Activated naive CD4-positive, alpha-beta T cell treated with anti-CD3 and anti-CD28 coated beads, Interleukin-2, amount 50 U/mL, for 72 hours (primary cell): Measurements from ENCODE around the gene NABP1. TPM values are rescaled to one million over a fixed set of nuclear protein-coding genes. Genes with fewer than 3 reads are reported as not detected.

Experiments
- ATAC-seq, 2 donors: fragments of 150-1000 bp; cut with Tn5 transposase; 2 replicates each; pipeline ENCODE4 v1.10.0; 2021; ENCODE audit warnings: mild to moderate bottlenecking in 2 of 2, moderate library complexity in 2 of 2
- DNase-seq, 2 donors: peaks; one replicate each; pipeline ENCODE4 v3.0.0; 2021 to 2022; ENCODE audit warnings: low spot score in 2 of 2
- H3K27ac Mint-ChIP-seq, 2 donors: one replicate each; pipeline ENCODE4 v1.8.0; 2022; ENCODE audit warnings: mild to moderate bottlenecking in 2 of 2, mixed read lengths in 2 of 2
- H3K36me3 Mint-ChIP-seq, 2 donors: one replicate each; pipeline ENCODE4 v1.8.0; 2022; ENCODE audit warnings: mixed read lengths in 2 of 2
- H3K9me3 Mint-ChIP-seq, 2 donors: one replicate each; pipeline ENCODE4 v1.8.0; 2022; ENCODE audit warnings: mixed read lengths in 2 of 2
- total RNA-seq, 2 donors: library from RNA; stranded (reverse); gene quantifications; one replicate each; pipeline ENCODE4 v1.2.3, GENCODE V29; 2022

The NABP1 gene
- 10 to 100 TPM; 53.7 to 59.7 TPM for total RNA-seq

GRCh38 chr2:191677646-191678436 lies at the start of gene NABP1:
Gene NABP1 (plus strand): TSS chr2:191678136. CDS start chr2:191678615, 479 bp downstream.
- peak within 1 kb of the TSS; percentile 100 for H3K27ac Mint-ChIP-seq
- H3K36me3 Mint-ChIP-seq = peaks cover 25 to 26% of the 10 kb centered on the region in 2 donors
- peak; percentile 98 for DNase-seq
- H3K9me3 Mint-ChIP-seq = peaks cover 0 to 4% of the 10 kb centered on the region in 2 donors
- ATAC-seq = peak; percentile 83 to 88

DNA sequence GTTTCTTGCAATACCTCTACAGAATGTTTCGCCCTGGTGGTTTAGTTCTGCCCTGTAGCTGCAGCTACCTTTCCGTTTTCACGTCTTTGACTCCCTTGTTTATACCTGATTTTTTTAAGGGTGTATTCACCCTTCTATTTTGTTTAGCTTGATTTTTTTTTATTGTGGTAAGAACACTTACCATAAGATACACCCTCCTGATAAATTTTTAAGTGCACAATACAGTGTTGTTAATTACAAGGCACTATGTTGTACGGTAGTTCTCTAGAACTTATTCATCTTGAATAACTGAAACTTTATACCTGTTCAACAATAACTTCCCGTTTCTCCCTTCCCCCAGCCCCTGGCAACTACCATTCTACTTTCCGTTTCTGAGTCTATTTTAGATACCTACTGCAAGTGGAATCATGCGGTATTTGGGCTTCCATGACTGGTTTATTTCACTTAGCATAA lies 48.9 kb upstream of the NABP1 start:
- Mint-ChIP-seq H3K36me3 (peaks cover 9 to 17% of the 10 kb centered on the region in 2 donors), H3K9me3 (peaks cover 8 to 11% of the 10 kb centered on the region in 2 donors), H3K27ac (peak overlapping the region in 1 of 2 donors; percentile 51)
- ATAC-seq (peak; percentile 24 to 33), DNase-seq (no peak)

- Mint-ChIP-seq H3K9me3 (peaks cover 0 to 4% of the 10 kb centered on the region in 2 donors), H3K36me3 (peaks cover 0 to 9% of the 10 kb centered on the region in 2 donors), H3K27ac (no peak overlapping the region)
- DNase-seq (no peak), ATAC-seq (no peak)
Observed at GRCh38 chr2:191629976-191630712, 47.8 kb upstream of the NABP1 start.

GRCh38 chr2:191631754-191632153 lies 46.2 kb upstream of the NABP1 start:
- ATAC-seq = no peak

GRCh38 chr2:191632426-191632825 lies 45.5 kb upstream of the NABP1 start:
- DNase-seq (no peak), ATAC-seq (no peak)
- Mint-ChIP-seq H3K9me3 (no peaks in the 10 kb centered on the region), H3K27ac (no peak overlapping the region), H3K36me3 (peaks cover 0 to 8% of the 10 kb centered on the region in 2 donors)

More at GRCh38 chr2:191631754-191632153, 46.2 kb upstream of the NABP1 start:
- no peak overlapping the region for H3K27ac Mint-ChIP-seq
- DNase-seq = no peak
- H3K9me3 Mint-ChIP-seq = no peaks in the 10 kb centered on the region
- H3K36me3 Mint-ChIP-seq = peaks cover 0 to 8% of the 10 kb centered on the region in 2 donors

DNA sequence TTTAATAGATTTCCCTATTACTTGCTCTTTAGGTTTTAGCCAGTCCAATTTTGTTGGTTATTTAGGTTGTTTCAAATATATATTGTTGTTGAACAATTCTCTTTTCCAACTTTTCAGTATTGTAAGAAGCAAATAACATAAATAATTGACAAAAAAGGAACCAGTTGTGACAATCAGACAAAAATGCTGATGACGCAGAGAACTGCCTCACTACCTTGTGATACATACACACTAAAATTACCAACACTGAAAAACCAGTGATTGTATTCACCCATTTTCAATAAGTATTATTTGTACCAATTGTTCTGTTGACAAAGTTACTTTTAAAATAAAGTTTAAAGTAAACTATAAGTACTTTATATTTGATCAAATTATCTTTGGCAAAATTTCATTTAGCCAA lies 43.1 kb upstream of the NABP1 start:
- DNase-seq = no peak
- H3K36me3 Mint-ChIP-seq = no peaks in the 10 kb centered on the region
- peak overlapping the region in 1 of 2 donors; percentile 63 for H3K27ac Mint-ChIP-seq
- no peaks in the 10 kb centered on the region for H3K9me3 Mint-ChIP-seq
- no peak for ATAC-seq

- DNase-seq (peak in 1 of 2 donors; percentile 35), ATAC-seq (peak; percentile 74 to 79)
- peak overlapping the region; percentile 63 to 88 for H3K27ac Mint-ChIP-seq
- no peaks in the 10 kb centered on the region for H3K36me3 Mint-ChIP-seq
- H3K9me3 Mint-ChIP-seq = no peaks in the 10 kb centered on the region
Observed at GRCh38 chr2:191635333-191636234, 42.4 kb upstream of the NABP1 start.

DNA sequence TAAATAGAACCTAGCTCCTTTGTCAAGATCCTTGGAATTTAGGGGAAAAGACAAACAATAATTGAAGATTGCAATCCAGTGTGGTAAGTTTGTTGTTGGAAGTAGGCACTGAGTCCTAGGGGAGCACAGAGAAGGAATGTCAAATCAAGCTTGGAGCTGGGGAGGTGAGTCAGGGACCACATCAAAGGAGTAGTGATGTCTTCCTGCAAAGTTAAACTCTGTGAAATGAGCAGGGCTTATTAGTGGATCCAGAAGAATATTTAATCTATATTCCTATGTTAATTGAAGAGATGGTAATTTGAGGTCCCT lies 41.7 kb upstream of the NABP1 start:
- no peaks in the 10 kb centered on the region for H3K36me3 Mint-ChIP-seq
- H3K9me3 Mint-ChIP-seq = no peaks in the 10 kb centered on the region
- peak in 1 of 2 donors; percentile 31 for ATAC-seq
- no peak for DNase-seq
- peak overlapping the region; percentile 22 to 63 for H3K27ac Mint-ChIP-seq

DNA sequence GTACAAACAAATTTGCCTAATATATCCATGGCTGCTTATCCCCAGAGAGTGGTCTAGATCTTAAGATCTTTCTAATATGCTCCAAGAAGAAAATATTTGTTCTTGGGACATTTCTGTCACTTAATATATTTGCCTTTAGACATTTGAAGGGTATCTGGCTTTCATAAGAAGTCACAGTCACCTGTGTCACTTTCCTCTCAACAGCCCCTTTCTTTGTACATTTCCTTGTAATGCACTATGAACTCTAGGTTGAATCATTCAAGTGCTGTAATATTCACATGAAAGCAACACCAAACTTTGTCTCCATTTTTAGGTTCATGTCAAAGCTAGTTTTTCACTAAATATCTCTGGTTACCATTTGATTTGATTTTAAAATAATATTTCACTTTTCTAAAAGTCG lies 41.4 kb upstream of the NABP1 start:
- Mint-ChIP-seq H3K9me3 (no peaks in the 10 kb centered on the region), H3K27ac (peak overlapping the region; percentile 84 to 97), H3K36me3 (no peaks in the 10 kb centered on the region)
- DNase-seq = no peak
- ATAC-seq = no peak

- DNase-seq = no peak
Observed at GRCh38 chr2:191637182-191638078, 40.5 kb upstream of the NABP1 start.

DNA sequence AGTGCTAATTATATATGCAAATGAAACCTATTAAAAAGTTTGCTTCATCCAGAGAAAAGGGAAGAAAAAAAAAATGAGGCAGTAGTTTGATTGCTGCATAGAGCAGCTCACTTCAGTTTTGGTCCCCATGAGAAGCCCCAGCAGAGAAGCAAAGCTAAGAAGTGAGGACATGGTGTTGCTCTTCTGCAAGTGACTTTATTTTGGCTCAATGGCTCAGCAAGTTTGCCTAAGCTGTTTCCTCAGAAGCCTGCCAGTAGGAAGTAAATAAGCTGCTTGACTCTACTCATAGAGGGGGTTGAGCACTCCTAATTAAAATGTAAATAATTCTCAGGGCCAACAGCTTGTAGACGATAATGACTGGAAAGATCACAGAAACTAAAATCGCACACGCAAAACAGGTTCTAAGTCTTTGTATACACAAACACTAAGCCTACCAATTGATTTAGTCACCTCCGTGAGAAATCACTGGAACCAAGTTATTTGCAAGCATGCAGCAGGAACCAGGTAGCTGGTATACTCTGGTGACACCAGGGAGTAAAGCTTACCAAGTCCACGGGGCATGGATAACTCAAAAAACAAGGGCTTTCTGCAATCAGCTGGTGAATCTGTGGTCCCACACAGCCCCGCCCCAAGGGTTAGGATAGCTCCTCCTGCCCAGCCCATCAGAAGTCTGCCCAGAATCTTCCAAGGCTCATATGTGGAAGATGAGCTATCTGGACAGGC lies 39.7 kb upstream of the NABP1 start:
- H3K36me3 Mint-ChIP-seq = no peaks in the 10 kb centered on the region
- no peaks in the 10 kb centered on the region for H3K9me3 Mint-ChIP-seq
- ATAC-seq (peak in 1 of 2 donors; percentile 31), DNase-seq (no peak)
- peak overlapping the region; percentile 84 to 97 for H3K27ac Mint-ChIP-seq

More at GRCh38 chr2:191637182-191638078, 40.5 kb upstream of the NABP1 start:
- ATAC-seq = peak; percentile 85 to 87
- peak overlapping the region; percentile 84 to 97 for H3K27ac Mint-ChIP-seq
- no peaks in the 10 kb centered on the region for H3K36me3 Mint-ChIP-seq
- no peaks in the 10 kb centered on the region for H3K9me3 Mint-ChIP-seq

DNA sequence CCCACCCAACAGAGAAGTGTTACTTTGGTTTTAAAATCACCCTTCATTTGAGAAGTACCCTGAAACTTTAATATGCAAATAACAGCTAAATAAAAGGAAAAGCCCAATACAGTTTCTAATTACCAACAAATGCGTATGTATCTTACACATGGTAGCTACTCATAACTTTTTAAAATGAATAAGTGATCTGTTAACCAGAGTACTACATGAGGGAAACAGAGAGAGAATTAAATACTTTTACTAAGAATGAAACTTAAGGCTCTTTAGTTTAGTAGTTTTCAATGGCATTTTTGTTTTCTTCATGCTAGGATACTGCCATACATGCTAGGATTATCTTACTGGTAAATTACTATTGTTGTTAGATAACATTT lies 39.1 kb upstream of the NABP1 start:
- DNase-seq = no peak
- peak in 1 of 2 donors; percentile 44 for ATAC-seq
- Mint-ChIP-seq H3K36me3 (no peaks in the 10 kb centered on the region), H3K9me3 (no peaks in the 10 kb centered on the region), H3K27ac (peak overlapping the region; percentile 84 to 97)

- Mint-ChIP-seq H3K9me3 (peaks cover 0 to 6% of the 10 kb centered on the region in 2 donors), H3K36me3 (no peaks in the 10 kb centered on the region), H3K27ac (no peak overlapping the region)
- DNase-seq (no peak), ATAC-seq (no peak)
Observed at GRCh38 chr2:191641609-191642008, 36.3 kb upstream of the NABP1 start.

GRCh38 chr2:191642541-191642940 lies 35.4 kb upstream of the NABP1 start:
- Mint-ChIP-seq H3K36me3 (no peaks in the 10 kb centered on the region), H3K27ac (no peak overlapping the region), H3K9me3 (peaks cover 0 to 6% of the 10 kb centered on the region in 2 donors)
- ATAC-seq = peak; percentile 42 to 60
- DNase-seq = no peak

GRCh38 chr2:191643429-191643828 lies 34.5 kb upstream of the NABP1 start:
- no peak for DNase-seq
- Mint-ChIP-seq H3K27ac (no peak overlapping the region), H3K9me3 (peaks cover 0 to 6% of the 10 kb centered on the region in 2 donors), H3K36me3 (no peaks in the 10 kb centered on the region)
- ATAC-seq = no peak
